Measurements from ENCODE around the gene OPHN1. TPM values are rescaled to one million over a fixed set of nuclear protein-coding genes. Genes with fewer than 3 reads are reported as not detected.

Gene OPHN1
- total RNA-seq, 1 donor from 2014 or later, result 9.8 TPM

DNA sequence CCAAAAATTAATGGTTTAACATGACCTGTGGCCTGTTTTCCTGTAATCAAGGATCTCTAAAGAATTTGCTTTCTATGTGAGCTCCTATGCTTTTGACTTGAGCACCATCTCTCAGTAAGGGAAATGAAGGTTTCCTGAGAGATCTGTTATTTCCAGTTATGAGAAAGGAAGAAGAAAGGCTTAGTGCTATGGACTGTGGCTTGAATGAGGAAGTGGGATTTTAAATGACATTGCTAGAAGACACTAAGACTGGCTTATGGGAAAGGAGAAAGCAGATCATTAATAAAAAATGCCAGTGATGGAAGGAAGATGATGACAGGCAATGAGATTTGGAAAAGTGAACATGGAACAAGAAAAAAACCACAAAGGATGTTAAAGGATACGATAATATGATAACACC, 285.4 kb downstream of the OPHN1 start:
- H3K9me3 ChIP-seq, result no peaks in the 10 kb centered on the region
- ATAC-seq, result no peak
- DNase-seq, result no peak
- H3K27ac ChIP-seq, result no peak overlapping the region
- no peaks in the 10 kb centered on the region for H3K27me3 ChIP-seq
- H3K4me1 ChIP-seq, result no peaks in the 10 kb centered on the region
- no peaks in the 10 kb centered on the region for H3K36me3 ChIP-seq
- TF ChIP-seq, protein P1, sequence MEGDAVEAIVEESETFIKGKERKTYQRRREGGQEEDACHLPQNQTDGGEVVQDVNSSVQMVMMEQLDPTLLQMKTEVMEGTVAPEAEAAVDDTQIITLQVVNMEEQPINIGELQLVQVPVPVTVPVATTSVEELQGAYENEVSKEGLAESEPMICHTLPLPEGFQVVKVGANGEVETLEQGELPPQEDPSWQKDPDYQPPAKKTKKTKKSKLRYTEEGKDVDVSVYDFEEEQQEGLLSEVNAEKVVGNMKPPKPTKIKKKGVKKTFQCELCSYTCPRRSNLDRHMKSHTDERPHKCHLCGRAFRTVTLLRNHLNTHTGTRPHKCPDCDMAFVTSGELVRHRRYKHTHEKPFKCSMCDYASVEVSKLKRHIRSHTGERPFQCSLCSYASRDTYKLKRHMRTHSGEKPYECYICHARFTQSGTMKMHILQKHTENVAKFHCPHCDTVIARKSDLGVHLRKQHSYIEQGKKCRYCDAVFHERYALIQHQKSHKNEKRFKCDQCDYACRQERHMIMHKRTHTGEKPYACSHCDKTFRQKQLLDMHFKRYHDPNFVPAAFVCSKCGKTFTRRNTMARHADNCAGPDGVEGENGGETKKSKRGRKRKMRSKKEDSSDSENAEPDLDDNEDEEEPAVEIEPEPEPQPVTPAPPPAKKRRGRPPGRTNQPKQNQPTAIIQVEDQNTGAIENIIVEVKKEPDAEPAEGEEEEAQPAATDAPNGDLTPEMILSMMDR (IDR thresholded peaks at IDR 0.05), result no peak
- H3K4me3 ChIP-seq, result no peak overlapping the region
- intact Hi-C loops (cut with DNase I), result no loop called here

- no peak overlapping the region for H3K4me3 ChIP-seq
- H3K9me3 ChIP-seq, result no peaks in the 10 kb centered on the region
- peak; percentile 56 for ATAC-seq
- intact Hi-C loops (cut with DNase I), result no loop called here
- no peaks in the 10 kb centered on the region for H3K36me3 ChIP-seq
- no peak for DNase-seq
- TF ChIP-seq, protein P1 (IDR thresholded peaks at IDR 0.05), result peak; percentile 24
- no peaks in the 10 kb centered on the region for H3K4me1 ChIP-seq
- H3K27me3 ChIP-seq, result no peaks in the 10 kb centered on the region
- no peak overlapping the region for H3K27ac ChIP-seq
Measured at GRCh38 chrX:68146054-68146453, 287.2 kb downstream of the OPHN1 start.

- intact Hi-C loops (cut with DNase I), result no loop called here
- TF ChIP-seq, protein P1 (IDR thresholded peaks at IDR 0.05), result no peak
- H3K4me3 ChIP-seq, result no peak overlapping the region
Measured at GRCh38 chrX:68139791-68140190, 293.5 kb downstream of the OPHN1 start.

DNA sequence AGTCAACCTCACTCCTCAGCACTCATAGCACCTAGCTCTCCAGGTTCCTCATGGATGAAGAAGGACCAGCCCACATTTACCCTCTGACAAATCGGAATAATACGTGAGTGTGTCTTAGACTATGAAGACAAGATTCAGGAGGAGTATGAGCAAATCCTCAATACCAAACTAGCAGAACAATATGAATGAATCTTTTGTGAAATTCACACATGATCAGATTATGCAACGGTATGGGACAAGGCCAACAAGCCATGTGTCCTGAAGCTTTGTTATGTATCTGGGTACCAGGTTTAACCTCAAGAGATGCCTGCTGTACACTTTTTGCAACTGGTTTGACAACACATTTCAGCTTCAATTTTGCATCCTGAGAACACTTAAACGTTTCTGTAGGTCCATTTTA, 300.1 kb downstream of the OPHN1 start:
- intact Hi-C loops (cut with DNase I), result no loop called here
- TF ChIP-seq, protein P1 (IDR thresholded peaks at IDR 0.05), result no peak
- Histone ChIP-seq H3K9me3 (no peaks in the 10 kb centered on the region), H3K4me1 (no peaks in the 10 kb centered on the region), H3K36me3 (no peaks in the 10 kb centered on the region), H3K4me3 (no peak overlapping the region), H3K27ac (no peak overlapping the region), H3K27me3 (no peaks in the 10 kb centered on the region)
- ATAC-seq (no peak), DNase-seq (no peak)

More at GRCh38 chrX:68139791-68140190, 293.5 kb downstream of the OPHN1 start:
- no peak for ATAC-seq
- no peaks in the 10 kb centered on the region for H3K27me3 ChIP-seq
- DNase-seq, result no peak
- no peaks in the 10 kb centered on the region for H3K36me3 ChIP-seq
- H3K9me3 ChIP-seq, result no peaks in the 10 kb centered on the region
- H3K4me1 ChIP-seq, result no peaks in the 10 kb centered on the region
- no peak overlapping the region for H3K27ac ChIP-seq

DNA sequence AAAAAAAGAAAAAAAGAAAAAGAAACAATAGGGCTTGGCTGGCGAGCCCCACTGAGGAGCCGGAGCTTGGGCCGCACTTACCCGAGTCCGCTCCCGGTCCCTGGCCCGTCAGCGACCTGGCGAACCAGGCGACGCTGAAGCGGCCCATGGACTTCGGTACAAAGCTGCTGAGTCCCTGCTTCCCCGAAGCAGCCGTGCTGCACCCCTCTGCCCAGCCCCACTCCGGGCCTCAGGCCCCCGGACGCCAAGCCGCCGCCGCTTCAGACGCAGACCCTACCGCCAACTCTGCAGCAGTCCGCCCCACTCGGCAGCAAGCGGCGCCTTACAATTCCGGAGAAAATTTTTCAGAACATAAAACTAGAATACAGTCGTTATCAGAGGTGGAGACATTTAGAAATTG, 300.5 kb downstream of the OPHN1 start:
- intact Hi-C loops (cut with DNase I), result no loop called here
- DNase-seq, result no peak

More for the DNA sequence above, 300.5 kb downstream of the OPHN1 start:
- H3K27me3 ChIP-seq, result no peaks in the 10 kb centered on the region
- TF ChIP-seq, protein P1 (IDR thresholded peaks at IDR 0.05), result no peak
- no peak overlapping the region for H3K27ac ChIP-seq
- no peaks in the 10 kb centered on the region for H3K36me3 ChIP-seq
- no peaks in the 10 kb centered on the region for H3K9me3 ChIP-seq
- H3K4me3 ChIP-seq, result no peak overlapping the region
- no peaks in the 10 kb centered on the region for H3K4me1 ChIP-seq
- no peak for ATAC-seq
